Transverse colon (tissue), 4 donors: ENCODE measurements around the gene CACNA2D2.

Experiments
- EP300 ChIP-seq: sonication (generic); formaldehyde crosslinking; IDR thresholded peaks from one replicate; pipeline ENCODE4 v1.6.1; 2017; ENCODE audit warnings: antibody characterized with exemption, low read depth
- POLR2A ChIP-seq: fragments of 450-650 bp; IDR thresholded peaks from one replicate; pipeline ENCODE4 v1.6.1; 2016; ENCODE audit warnings: antibody characterized with exemption, mild to moderate bottlenecking, moderate library complexity
- POLR2AphosphoS5 ChIP-seq, 3 donors: sonication (generic); formaldehyde crosslinking; IDR thresholded peaks; one replicate each; pipeline ENCODE4 v1.6.1; 2016; ENCODE audit warnings: antibody characterized with exemption in 3 of 3
- TF ChIP-seq, protein P1 (sequence below), 5 experiments: fragments of 200-600 bp in 3 of 5; fragments of 450-650 bp in 2 of 5; sonication (generic) in 3 of 5; IDR thresholded peaks; 1 replicate in 2 of 5; 2 replicates in 3 of 5; pipeline ENCODE4 v1.5.1; 2016 to 2017; ENCODE audit warnings: antibody characterized with exemption in 5 of 5, inconsistent platforms in 3 of 5, mild to moderate bottlenecking in 2 of 5, moderate library complexity in 1 of 5

DNA sequence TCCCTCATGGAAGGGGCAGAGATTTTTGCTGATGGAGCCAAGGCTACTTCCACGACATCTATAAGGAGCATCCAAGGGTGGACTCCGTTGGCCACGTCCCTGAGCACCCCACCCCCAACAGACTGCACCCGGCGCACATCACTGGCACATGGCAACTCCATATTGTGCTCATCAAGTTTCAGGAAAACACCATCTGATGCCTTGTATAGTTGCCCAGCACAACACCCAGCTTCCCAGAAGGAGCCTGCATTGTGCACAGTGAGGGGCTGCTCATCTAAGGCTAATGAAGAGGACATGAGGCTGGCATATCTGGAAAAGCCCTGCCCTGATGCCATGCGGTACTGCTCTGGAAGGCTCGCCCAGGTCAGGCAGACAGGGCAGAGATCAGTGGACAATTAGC lies 15.0 kb upstream of the CACNA2D2 start:
- TF ChIP-seq, protein P1, sequence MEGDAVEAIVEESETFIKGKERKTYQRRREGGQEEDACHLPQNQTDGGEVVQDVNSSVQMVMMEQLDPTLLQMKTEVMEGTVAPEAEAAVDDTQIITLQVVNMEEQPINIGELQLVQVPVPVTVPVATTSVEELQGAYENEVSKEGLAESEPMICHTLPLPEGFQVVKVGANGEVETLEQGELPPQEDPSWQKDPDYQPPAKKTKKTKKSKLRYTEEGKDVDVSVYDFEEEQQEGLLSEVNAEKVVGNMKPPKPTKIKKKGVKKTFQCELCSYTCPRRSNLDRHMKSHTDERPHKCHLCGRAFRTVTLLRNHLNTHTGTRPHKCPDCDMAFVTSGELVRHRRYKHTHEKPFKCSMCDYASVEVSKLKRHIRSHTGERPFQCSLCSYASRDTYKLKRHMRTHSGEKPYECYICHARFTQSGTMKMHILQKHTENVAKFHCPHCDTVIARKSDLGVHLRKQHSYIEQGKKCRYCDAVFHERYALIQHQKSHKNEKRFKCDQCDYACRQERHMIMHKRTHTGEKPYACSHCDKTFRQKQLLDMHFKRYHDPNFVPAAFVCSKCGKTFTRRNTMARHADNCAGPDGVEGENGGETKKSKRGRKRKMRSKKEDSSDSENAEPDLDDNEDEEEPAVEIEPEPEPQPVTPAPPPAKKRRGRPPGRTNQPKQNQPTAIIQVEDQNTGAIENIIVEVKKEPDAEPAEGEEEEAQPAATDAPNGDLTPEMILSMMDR (IDR thresholded peaks at IDR 0.05): no peak
- TF ChIP-seq POLR2A (no peak), EP300 (no peak), POLR2AphosphoS5 (IDR thresholded peaks at IDR 0.05) (no peak)
